LNCAP (cell line): Measurements from ENCODE around the gene TRMT11.

ENCODE experiments used
- TF ChIP-seq, protein P1 (sequence below): fragments of 450-650 bp; IDR thresholded peaks from 2 replicates; pipeline ENCODE4 v1.5.1; 2017; ENCODE audit warnings: mild to moderate bottlenecking

TRMT11 gene

DNA sequence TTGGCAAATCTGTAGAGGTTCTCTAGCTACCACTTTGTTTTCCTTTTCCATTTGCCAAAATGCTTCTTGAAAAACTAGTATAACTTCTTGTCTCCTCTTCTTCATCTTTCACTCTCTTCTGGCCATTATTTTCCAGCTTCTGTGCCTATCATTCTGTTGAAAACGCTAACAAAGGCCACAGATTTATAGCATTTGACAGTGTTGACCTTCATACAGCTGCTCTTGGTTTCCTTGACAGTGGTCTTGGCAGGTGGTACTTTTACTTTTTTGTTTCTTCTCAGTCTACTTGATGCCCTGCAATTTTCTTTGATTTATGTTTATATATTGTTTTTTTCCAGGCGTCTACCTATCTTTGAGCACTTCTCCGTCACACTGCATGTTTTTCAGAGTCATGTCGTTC lies 23.7 kb downstream of the TRMT11 start:
- TF ChIP-seq, protein P1, sequence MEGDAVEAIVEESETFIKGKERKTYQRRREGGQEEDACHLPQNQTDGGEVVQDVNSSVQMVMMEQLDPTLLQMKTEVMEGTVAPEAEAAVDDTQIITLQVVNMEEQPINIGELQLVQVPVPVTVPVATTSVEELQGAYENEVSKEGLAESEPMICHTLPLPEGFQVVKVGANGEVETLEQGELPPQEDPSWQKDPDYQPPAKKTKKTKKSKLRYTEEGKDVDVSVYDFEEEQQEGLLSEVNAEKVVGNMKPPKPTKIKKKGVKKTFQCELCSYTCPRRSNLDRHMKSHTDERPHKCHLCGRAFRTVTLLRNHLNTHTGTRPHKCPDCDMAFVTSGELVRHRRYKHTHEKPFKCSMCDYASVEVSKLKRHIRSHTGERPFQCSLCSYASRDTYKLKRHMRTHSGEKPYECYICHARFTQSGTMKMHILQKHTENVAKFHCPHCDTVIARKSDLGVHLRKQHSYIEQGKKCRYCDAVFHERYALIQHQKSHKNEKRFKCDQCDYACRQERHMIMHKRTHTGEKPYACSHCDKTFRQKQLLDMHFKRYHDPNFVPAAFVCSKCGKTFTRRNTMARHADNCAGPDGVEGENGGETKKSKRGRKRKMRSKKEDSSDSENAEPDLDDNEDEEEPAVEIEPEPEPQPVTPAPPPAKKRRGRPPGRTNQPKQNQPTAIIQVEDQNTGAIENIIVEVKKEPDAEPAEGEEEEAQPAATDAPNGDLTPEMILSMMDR, result no peak

DNA sequence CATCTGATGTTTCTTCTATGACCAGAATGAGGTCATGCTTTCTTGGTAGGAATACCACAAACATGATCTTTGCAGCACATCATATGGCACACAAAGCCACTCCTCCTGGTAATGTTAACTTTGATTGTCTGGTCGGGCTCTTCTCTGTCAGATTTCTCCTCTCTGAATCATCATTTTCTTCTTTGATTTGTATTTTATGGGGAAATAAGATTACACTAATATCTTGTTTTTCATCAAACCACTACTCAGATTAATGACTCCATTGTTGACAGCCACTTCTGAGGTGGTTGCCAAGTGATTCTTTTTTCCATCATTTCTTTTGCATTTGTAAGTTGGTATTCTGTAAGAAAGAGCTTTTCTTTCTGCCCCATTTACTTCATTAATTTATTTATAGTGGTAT lies 29.5 kb downstream of the TRMT11 start:
- TF ChIP-seq, protein P1, result no peak

DNA sequence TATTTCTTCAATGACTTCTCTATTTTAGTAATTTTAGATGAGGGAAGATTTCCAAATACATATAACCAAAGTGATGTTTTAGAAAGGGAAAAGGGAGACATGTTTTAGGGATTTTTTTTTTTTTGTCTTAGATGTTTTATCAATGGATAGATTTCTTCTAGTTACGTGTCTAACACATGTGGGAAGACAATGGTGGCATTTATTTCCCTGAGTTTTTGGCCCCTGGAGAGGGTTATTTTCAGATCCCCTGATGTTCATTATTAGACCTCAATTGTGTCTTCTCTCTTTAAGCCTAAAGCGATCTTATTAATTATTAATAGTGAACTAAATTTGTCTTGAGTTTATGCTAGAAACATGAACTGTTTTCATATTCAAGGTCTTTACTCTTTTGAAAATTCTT lies 30.3 kb downstream of the TRMT11 start:
- TF ChIP-seq, protein P1, result no peak

DNA sequence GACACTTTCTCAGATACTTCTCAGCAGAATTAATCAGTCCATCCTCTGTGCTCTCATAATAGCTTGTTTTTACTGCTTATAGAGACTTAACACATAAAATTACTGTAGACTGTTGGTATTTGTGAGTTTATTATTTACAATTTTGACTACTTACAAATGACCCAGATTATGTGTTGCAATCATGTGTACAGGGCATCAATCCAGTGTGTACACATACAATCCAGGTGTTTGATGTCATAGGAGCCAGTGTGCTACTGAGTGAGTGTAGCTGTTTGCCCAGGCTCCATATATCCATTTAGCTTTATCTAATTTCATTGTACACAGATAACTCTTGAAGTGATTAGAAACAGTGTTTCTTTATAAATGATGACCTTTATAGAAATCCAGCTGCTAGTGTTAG lies 31.3 kb downstream of the TRMT11 start:
- TF ChIP-seq, protein P1, result no peak

DNA sequence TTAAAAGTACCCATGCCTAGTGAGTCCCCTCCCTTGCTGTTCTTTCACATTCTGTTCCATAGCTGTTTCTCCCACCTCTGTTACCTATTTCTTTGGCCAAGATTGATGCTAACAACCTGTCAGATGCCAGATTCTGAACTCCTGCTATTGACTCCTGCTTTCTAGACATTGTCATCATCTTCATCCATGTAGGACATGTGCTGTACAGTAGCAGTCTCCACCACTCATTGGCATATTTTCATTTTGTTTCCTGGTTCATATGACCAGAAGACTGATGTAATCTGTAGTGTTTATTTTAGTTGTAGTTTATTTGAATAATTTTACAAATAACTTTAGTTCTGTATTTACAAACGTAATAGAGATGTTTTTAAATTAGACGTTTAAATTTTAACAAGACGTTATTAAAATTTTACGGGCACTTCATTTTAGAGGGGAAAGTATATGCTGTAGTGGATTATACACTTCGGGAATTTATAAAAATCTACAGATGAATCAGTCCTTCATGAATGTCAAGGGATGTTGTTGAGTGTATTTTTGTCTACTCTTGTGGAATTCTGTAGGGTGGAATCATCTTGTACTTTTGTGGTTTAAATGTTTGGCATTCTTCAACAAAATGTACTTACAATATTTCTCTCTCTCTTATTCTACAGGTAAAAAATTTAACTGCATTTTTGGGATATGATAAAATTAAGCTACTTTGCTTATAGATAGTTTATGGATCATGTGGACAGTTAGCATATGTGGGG lies 34.1 kb downstream of the TRMT11 start:
- TF ChIP-seq, protein P1, result no peak

DNA sequence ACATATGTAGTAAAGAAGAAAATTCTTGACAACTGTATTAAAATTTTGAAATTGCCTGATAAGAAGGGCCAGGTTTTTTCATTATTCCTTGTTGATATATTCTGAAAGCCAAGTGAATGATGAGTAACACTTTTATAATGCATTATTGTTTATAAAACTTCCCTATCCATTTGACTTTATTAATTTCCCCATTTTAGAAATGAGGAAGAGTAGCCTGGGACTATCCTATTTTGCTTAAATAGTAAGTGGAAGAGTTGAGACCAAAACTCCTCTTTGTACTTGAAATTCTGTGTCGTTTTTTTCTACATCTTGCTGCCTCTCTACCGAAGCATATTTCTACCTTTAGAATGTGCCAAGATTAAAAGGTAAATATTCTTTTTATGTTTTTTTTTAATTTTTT lies 39.7 kb downstream of the TRMT11 start:
- TF ChIP-seq, protein P1, result no peak

DNA sequence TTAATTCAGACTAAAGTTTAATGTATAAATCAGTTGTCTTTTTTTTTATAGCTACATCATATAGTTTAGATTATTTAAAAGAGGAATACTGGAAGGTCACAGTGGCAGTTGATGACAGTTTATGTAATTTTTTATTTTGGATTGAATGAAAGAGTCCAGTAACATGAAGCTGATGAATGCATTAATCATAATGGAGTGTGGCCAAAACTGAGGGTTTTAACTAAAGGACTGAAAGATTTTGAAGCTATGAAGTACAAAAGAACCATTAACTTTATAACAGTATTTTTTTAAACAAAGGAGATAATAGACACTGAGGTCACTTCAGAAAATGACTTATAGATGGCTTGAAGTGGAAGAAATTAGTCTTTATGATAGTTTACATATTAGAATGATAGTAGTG lies 41.3 kb downstream of the TRMT11 start:
- TF ChIP-seq, protein P1, result no peak

DNA sequence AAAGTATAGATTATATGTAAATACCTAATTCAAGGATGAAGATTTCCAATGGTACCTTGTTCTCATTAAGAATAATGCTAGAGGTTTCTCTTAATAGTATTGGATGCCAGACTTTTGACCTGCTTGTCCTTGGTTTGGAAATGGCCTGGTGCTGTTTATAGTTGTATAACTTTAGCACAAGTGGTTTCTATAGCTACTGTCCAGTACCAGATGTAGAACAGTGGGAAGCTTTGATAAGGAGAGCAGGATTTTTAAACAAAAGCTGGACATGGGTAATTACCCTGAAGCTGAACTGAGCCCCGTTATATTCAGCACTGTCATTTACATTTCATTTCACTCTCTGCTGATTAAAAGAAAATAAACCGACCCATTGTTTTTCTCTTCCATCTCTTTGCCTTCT lies 43.7 kb downstream of the TRMT11 start:
- TF ChIP-seq, protein P1, result no peak
